K562 (cell line): ENCODE data around the gene KLRK1. TPM values are rescaled to one million over a fixed set of nuclear protein-coding genes. Genes with fewer than 3 reads are reported as not detected.

Experiments used
- ATAC-seq: fragments of 200-7000 bp; cut with Tn5 transposase; 3 replicates; pipeline ENCODE4 v1.9.1; 2020; ENCODE audit warnings: moderate library complexity
- BruUV-seq: library from RNA; stranded (reverse); fragments of 400-500 nt; replicated peaks from 2 replicates; lab custom pipeline; 2021; lab: Mats Ljungman, UMichigan
- CTCF ChIA-PET: fragments of 300-600 bp; formaldehyde crosslinking; extraction: SDS; loops from one replicate; lab custom pipeline; 2021; ENCODE audit warnings: low intra/inter-chr PET ratio; lab: Yijun Ruan, JAX
- POLR2A ChIA-PET: fragments of 300-600, 350-650 bp; sonication (Branson Sonifier 250); formaldehyde crosslinking; extraction: SDS; loops from one replicate; lab custom pipeline; 2021; ENCODE audit warnings: antibody characterized with exemption, inconsistent platforms; lab: Yijun Ruan, JAX
- DNase-seq, 4 experiments: peaks; one replicate each; pipeline versions ENCODE4 v3.0.0 to v3.0.0-alpha.2; 2011 to 2018; ENCODE audit warnings: low spot score in 3 of 4, mixed read lengths in 3 of 4; ENCODE audit errors: extremely low read depth in 1 of 4
- FAIRE-seq: peaks from 2 replicates; lab custom pipeline; 2011; peaks lifted over from hg19 to GRCh38; lab: Jason Lieb, UNC
- H2AFZ ChIP-seq: 2 replicates; pipeline ENCODE4 v1.6.0; 2011; ENCODE audit warnings: low read depth, low read length, control low read depth, inconsistent platforms
- H3K27ac ChIP-seq: fragments of 200-600 bp; 3 replicates; pipeline ENCODE4 v1.8.0; 2011; ENCODE audit warnings: low read depth, mild to moderate bottlenecking, control low read depth, inconsistent platforms, low read length, moderate library complexity, mixed read lengths; ENCODE audit errors: extremely low read depth
- H3K27me3 ChIP-seq, 2 experiments: fragments of 300-600 bp in 1 of 2; 2 replicates in 1 of 2; 3 replicates in 1 of 2; pipeline versions ENCODE4 v1.6.0 to v1.8.0; 2011; ENCODE audit warnings: inconsistent platforms in 2 of 2, low read length in 2 of 2, mild to moderate bottlenecking in 1 of 2, mixed read lengths in 1 of 2, moderate library complexity in 1 of 2; ENCODE audit not compliant: control insufficient read depth in 2 of 2, insufficient read depth in 2 of 2
- H3K36me3 ChIP-seq: fragments of 300-600 bp; 3 replicates; pipeline ENCODE4 v1.8.0; 2011; ENCODE audit warnings: mild to moderate bottlenecking, low read length, inconsistent platforms; ENCODE audit not compliant: control insufficient read depth, insufficient read depth
- H3K4me1 ChIP-seq, 2 experiments: fragments of 200-600 bp in 1 of 2; replicated peaks in 1 of 2; 2 replicates in 1 of 2; 3 replicates in 1 of 2; pipeline versions ENCODE4 v1.5.1 to v1.8.0; 2011; ENCODE audit warnings: inconsistent platforms in 2 of 2, low read length in 2 of 2, mild to moderate bottlenecking in 1 of 2, mixed read lengths in 1 of 2, moderate library complexity in 1 of 2; ENCODE audit not compliant: control insufficient read depth in 2 of 2, insufficient read depth in 2 of 2
- H3K4me2 ChIP-seq: 2 replicates; pipeline ENCODE4 v1.6.1; 2011; ENCODE audit warnings: low read length, control low read depth, inconsistent platforms, mixed read lengths; ENCODE audit not compliant: insufficient read depth
- H3K4me3 ChIP-seq: fragments of 200-600 bp; sonication (generic), shearing (Covaris generic); 2 replicates; pipeline ENCODE4 v1.5.1; 2016; ENCODE audit warnings: control low read depth, inconsistent platforms
- H3K79me2 ChIP-seq: fragments of 200-600 bp; 3 replicates; pipeline ENCODE4 v1.8.0; 2011; ENCODE audit warnings: low read length, inconsistent platforms; ENCODE audit not compliant: control insufficient read depth, insufficient read depth
- H3K9ac ChIP-seq, 2 experiments: 2 replicates each; pipeline versions ENCODE4 v1.6.0 to v1.6.1; 2011; ENCODE audit warnings: low read depth in 2 of 2, low read length in 2 of 2, control low read depth in 1 of 2, inconsistent platforms in 1 of 2, mild to moderate bottlenecking in 1 of 2, mixed read lengths in 1 of 2; ENCODE audit not compliant: insufficient read depth in 1 of 2
- H3K9me1 ChIP-seq: one replicate; pipeline ENCODE4 v1.6.0; 2011; ENCODE audit warnings: inconsistent platforms, mild to moderate bottlenecking, low read length, moderate library complexity; ENCODE audit not compliant: control insufficient read depth, insufficient read depth
- H3K9me3 ChIP-seq: replicated peaks from 2 replicates; pipeline ENCODE4 v1.5.1; 2011; ENCODE audit warnings: low read depth, low read length, inconsistent platforms; ENCODE audit not compliant: control insufficient read depth, insufficient read depth
- H4K20me1 ChIP-seq: replicated peaks from 2 replicates; pipeline ENCODE4 v1.6.1; 2011; ENCODE audit warnings: low read length, inconsistent platforms, mixed read lengths; ENCODE audit not compliant: control insufficient read depth, insufficient read depth
- CBX2 ChIP-seq: fragments of 200-600 bp; sonication (generic); IDR thresholded peaks from one replicate; pipeline ENCODE4 v1.6.1; 2012; ENCODE audit warnings: mild to moderate bottlenecking, low read length, inconsistent platforms; ENCODE audit not compliant: insufficient read depth, poor library complexity, severe bottlenecking
- CHCHD3 ChIP-seq: fragments of 250-450 bp; sonication (Bioruptor Pico); IDR thresholded peaks from 2 replicates; pipeline ENCODE4 v2.1.2; 2022; ENCODE audit warnings: mild to moderate bottlenecking
- FOXP4 ChIP-seq: sonication (generic); formaldehyde crosslinking; IDR thresholded peaks from 2 replicates; pipeline ENCODE4 v1.8.0; 2022; ENCODE audit warnings: mild to moderate bottlenecking, missing genetic modification reagents, borderline replicate concordance
- GTF2A2 ChIP-seq: IDR thresholded peaks from 2 replicates; pipeline ENCODE4 v1.6.1; 2016; ENCODE audit warnings: mild to moderate bottlenecking, missing genetic modification characterization, missing compliant biosample characterization
- HES1 ChIP-seq: fragments of 450-650 bp; IDR thresholded peaks from 2 replicates; pipeline ENCODE4 v1.6.1; 2016; ENCODE audit warnings: low read depth, mild to moderate bottlenecking, moderate library complexity
- MED1 ChIP-seq: sonication (generic); formaldehyde crosslinking; IDR thresholded peaks from 2 replicates; pipeline ENCODE4 v1.8.1; 2023; ENCODE audit warnings: missing genetic modification reagents, borderline replicate concordance
- NR1H2 ChIP-seq: sonication (generic); formaldehyde crosslinking; IDR thresholded peaks from 2 replicates; pipeline ENCODE4 v1.4.0; 2020; ENCODE audit warnings: mild to moderate bottlenecking, missing genetic modification reagents
- SMAD3 ChIP-seq: fragments of 450-650 bp; formaldehyde crosslinking; conservative IDR thresholded peaks from 2 replicates; pipeline ENCODE4 v1.4.0; 2020; ENCODE audit warnings: mild to moderate bottlenecking
- ZNF124 ChIP-seq: sonication (generic); formaldehyde crosslinking; IDR thresholded peaks from 2 replicates; pipeline ENCODE4 v1.8.1; 2022; ENCODE audit warnings: missing genetic modification reagents
- ZNF280A ChIP-seq: fragments of 450-650 bp; IDR thresholded peaks from 2 replicates; pipeline ENCODE4 v1.6.1; 2018; ENCODE audit warnings: mild to moderate bottlenecking, low read depth; ENCODE audit not compliant: partially characterized antibody
- ZNF324 ChIP-seq: fragments of 250-450 bp; sonication (Bioruptor Pico); IDR thresholded peaks from 2 replicates; pipeline ENCODE4 v1.4.0; 2020; ENCODE audit warnings: mild to moderate bottlenecking
- ZZZ3 ChIP-seq: fragments of 450-650 bp; IDR thresholded peaks from 2 replicates; pipeline ENCODE4 v1.6.1; 2016; ENCODE audit warnings: antibody characterized with exemption, mild to moderate bottlenecking, moderate library complexity
- WGBS: fragments of 100-300 bp; shearing (Covaris generic); methylation state at CpG from one replicate; pipeline ENCODE4 v1.1.6; 2016; ENCODE audit warnings: low coverage, mixed read lengths; ENCODE audit not compliant: insufficient coverage; ENCODE audit errors: missing lambda C conversion rate; 5-methylcytosine and 5-hydroxymethylcytosine counted together
- in situ Hi-C: fragments of 300-500 bp; cut with MboI; formaldehyde crosslinking; loops from 4 replicates; pipeline ENCODE4 v1.15.0; 2018; ENCODE audit warnings: inconsistent platforms, mixed read lengths
- intact Hi-C: fragments of 100-400 bp; cut with micrococcal nuclease; formaldehyde crosslinking; loops from 2 replicates; pipeline ENCODE4 v1.14.2; 2022
- polyA plus RNA-seq, 8 experiments: library from polyadenylated mRNA; depleted of rRNA in 4 of 8; stranded (reverse) in 5 of 8; unstranded in 3 of 8; fragments of >200 nt; fragmentation: Nextera tagmentation in 2 of 8; fragmentation: Illumina TruSeq in 1 of 8; extraction: Ambion mirVana in 2 of 8; extraction: Trizol in 1 of 8; gene quantifications; 2 replicates each; pipeline versions ENCODE4 v1.2.1 to v1.2.3, GENCODE V29; 2011 to 2014; ENCODE audit warnings: inconsistent platforms in 1 of 8, missing spikeins in 1 of 8
- total RNA-seq, 7 experiments: library from RNA; depleted of rRNA in 6 of 7; stranded (reverse); fragments of >200 nt in 6 of 7; fragmentation: Illumina TruSeq in 2 of 7; extraction: Trizol in 2 of 7; gene quantifications; 2 replicates each; pipeline versions ENCODE4 v1.2.1 to v1.2.3, GENCODE V29; 2011 to 2021; ENCODE audit warnings: low replicate concordance in 1 of 7

Gene KLRK1
- total and polyA plus RNA-seq, 9 of the 15 experiments (the other 6 are each of a cell fraction or from before 2014, with no cell fraction given) = 0.03 to 0.09 (median 0.06) TPM; not detected in 3

- BruUV-seq = no TSS peak
- in situ Hi-C loops = no loop called here
- H3K9ac ChIP-seq = no peak overlapping the region
- peaks cover 2 to 15% of the 10 kb centered on the region in 2 experiments; a peak in 4 of 5 replicates for H3K4me1 ChIP-seq
- POLR2A ChIA-PET = interaction anchor here (0.6 kb wide), 1 partner anchor 58 kb away, joined by 3 read pairs; no protein-coding TSS in a partner anchor
- peaks cover 4% of the 10 kb centered on the region; the same call in 2 of the 3 replicates for H3K79me2 ChIP-seq
- no peak overlapping the region for H3K4me3 ChIP-seq
- no peaks in the 10 kb centered on the region for H3K9me1 ChIP-seq
- no peaks in the 10 kb centered on the region for H3K9me3 ChIP-seq
- CTCF ChIA-PET = no interaction called here
- TF ChIP-seq GTF2A2 (tag) (no peak), MED1 (CRISPR knock-in tag) (no peak), CHCHD3 (CRISPR knock-in tag) (no peak), ZNF124 (CRISPR knock-in tag) (no peak)
- TF ChIP-seq, all 486 proteins: peak for 0
- ATAC-seq (no peak), DNase-seq (no peak), FAIRE-seq (no peak)
- H3K27me3 ChIP-seq = no peaks in the 10 kb centered on the region
- H4K20me1 ChIP-seq = no peaks in the 10 kb centered on the region
- no peak overlapping the region for H3K4me2 ChIP-seq
- WGBS = 100% methylated on average over 1 of the region's 1 CpG
- intact Hi-C loops = no loop called here
- H3K36me3 ChIP-seq = no peaks in the 10 kb centered on the region
- H3K27ac ChIP-seq = no peak overlapping the region
- H2AFZ ChIP-seq = no peak overlapping the region
Observed at GRCh38 chr12:10358969-10359368, 30.9 kb downstream of the KLRK1 start.

GRCh38 chr12:10358131-10358530, 31.7 kb downstream of the KLRK1 start:
- ATAC-seq = no peak
- Histone ChIP-seq H3K9me1 (no peaks in the 10 kb centered on the region), H3K9ac (no peak overlapping the region), H3K36me3 (no peaks in the 10 kb centered on the region), H3K79me2 (no peaks in the 10 kb centered on the region), H3K4me1 (peaks cover 0 to 15% of the 10 kb centered on the region in 2 experiments; a peak in 4 of 5 replicates), H3K4me2 (no peak overlapping the region), H3K27me3 (no peaks in the 10 kb centered on the region), H3K4me3 (no peak overlapping the region), H4K20me1 (no peaks in the 10 kb centered on the region), H2AFZ (no peak overlapping the region), H3K9me3 (no peaks in the 10 kb centered on the region), H3K27ac (no peak overlapping the region)
- FAIRE-seq = no peak
- BruUV-seq = no TSS peak
- CTCF ChIA-PET = no interaction called here
- POLR2A ChIA-PET = no interaction called here
- DNase-seq = no peak
- intact Hi-C loops (no loop called here), in situ Hi-C loops (no loop called here)
- WGBS = 71% methylated on average over 4 of the region's 5 CpGs
- TF ChIP-seq HES1 = no peak
- TF ChIP-seq ZNF324 (CRISPR knock-in tag) = no peak
- no peak for TF ChIP-seq CBX2
- TF ChIP-seq NR1H2 = no peak
- no peak for TF ChIP-seq ZNF280A
- no peak for TF ChIP-seq ZZZ3
- TF ChIP-seq FOXP4 (CRISPR knock-in tag) = no peak
- no peak for TF ChIP-seq SMAD3 (CRISPR knock-in tag)
